Osteoblast (primary cell): ENCODE measurements around the gene ISCA1. TPM values are rescaled to one million over a fixed set of nuclear protein-coding genes. Genes with fewer than 3 reads are reported as not detected.
A peak's percentile ranks its signal among the peaks of the same experiment; 100 is the strongest.
"Not testable (repeated sequence)": the region's sequence is repeated elsewhere in the genome, so short reads cannot be mapped to it uniquely, and the experiment has no call there.

Source experiments
- DNase-seq: peaks from one replicate; pipeline ENCODE4 v3.0.0; 2011; ENCODE audit warnings: low spot score, mixed read lengths; ENCODE audit not compliant: insufficient read length; ENCODE audit errors: missing footprints
- H2AFZ ChIP-seq: 2 replicates; pipeline ENCODE4 v1.6.0; 2011; ENCODE audit warnings: mild to moderate bottlenecking, low read length
- H3K27ac ChIP-seq: 2 replicates; pipeline ENCODE4 v1.5.1; 2011; ENCODE audit warnings: mild to moderate bottlenecking, low read depth, low read length, moderate library complexity
- H3K27me3 ChIP-seq: 2 replicates; pipeline ENCODE4 v1.6.0; 2012; ENCODE audit warnings: mild to moderate bottlenecking, control low read depth, inconsistent platforms, low read length, moderate library complexity; ENCODE audit not compliant: insufficient read depth
- H3K36me3 ChIP-seq: 2 replicates; pipeline ENCODE4 v1.5.1; 2011; ENCODE audit warnings: mild to moderate bottlenecking, low read length, control low read depth, moderate library complexity; ENCODE audit not compliant: insufficient read depth
- H3K4me1 ChIP-seq: 2 replicates; pipeline ENCODE4 v1.5.1; 2011; ENCODE audit warnings: mild to moderate bottlenecking, low read length, control low read depth, moderate library complexity; ENCODE audit not compliant: insufficient read depth
- H3K4me2 ChIP-seq: 2 replicates; pipeline ENCODE4 v1.6.0; 2011; ENCODE audit warnings: mild to moderate bottlenecking, low read length; ENCODE audit not compliant: insufficient read depth
- H3K4me3 ChIP-seq: fragments of 200-600 bp; sonication (generic); 3 replicates; pipeline ENCODE4 v1.5.1; 2012; ENCODE audit warnings: mild to moderate bottlenecking, low read length, inconsistent platforms; ENCODE audit not compliant: insufficient read depth
- H3K79me2 ChIP-seq: 2 replicates; pipeline ENCODE4 v1.6.0; 2012; ENCODE audit warnings: mild to moderate bottlenecking, low read length, control low read depth, inconsistent platforms; ENCODE audit not compliant: insufficient read depth
- H3K9me3 ChIP-seq: 2 replicates; pipeline ENCODE4 v1.5.1; 2011; ENCODE audit warnings: low read depth, low read length, control low read depth
- H4K20me1 ChIP-seq: 2 replicates; pipeline ENCODE4 v1.6.0; 2012; ENCODE audit warnings: mild to moderate bottlenecking, low read length, control low read depth; ENCODE audit not compliant: insufficient read depth
- CTCF ChIP-seq: IDR thresholded peaks from 2 replicates; pipeline ENCODE4 v1.5.1; 2011; ENCODE audit warnings: mild to moderate bottlenecking, low read depth, low read length, moderate library complexity; ENCODE audit errors: extremely low read depth
- total RNA-seq: library from RNA; depleted of rRNA; stranded (reverse); fragments of >200 nt; gene quantifications from 2 replicates; pipeline ENCODE4 v1.2.3, GENCODE V29; 2012

Gene ISCA1
- total RNA-seq, 1 donor, result 34.7 TPM

- no peaks in the 10 kb centered on the region for H3K9me3 ChIP-seq
- H3K27me3 ChIP-seq, result no peaks in the 10 kb centered on the region
- DNase-seq, result no peak
- H4K20me1 ChIP-seq, result no peaks in the 10 kb centered on the region
- TF ChIP-seq CTCF, result no peak
- peaks cover 10% of the 10 kb centered on the region for H3K4me1 ChIP-seq
- peaks cover 73% of the 10 kb centered on the region for H3K36me3 ChIP-seq
- no peak overlapping the region for H3K27ac ChIP-seq
- no peaks in the 10 kb centered on the region for H3K79me2 ChIP-seq
- H2AFZ ChIP-seq, result no peak overlapping the region
- H3K4me2 ChIP-seq, result no peak overlapping the region
- H3K4me3 ChIP-seq, result no peak overlapping the region
Measured at GRCh38 chr9:86300701-86301100, 18.4 kb upstream of the ISCA1 start.

- no peaks in the 10 kb centered on the region for H3K9me3 ChIP-seq
- H3K27me3 ChIP-seq, result no peaks in the 10 kb centered on the region
- no peak for DNase-seq
- no peaks in the 10 kb centered on the region for H3K79me2 ChIP-seq
- peaks cover 10% of the 10 kb centered on the region for H3K4me1 ChIP-seq
- H2AFZ ChIP-seq, result no peak overlapping the region
- TF ChIP-seq CTCF, result no peak
- peaks cover 72% of the 10 kb centered on the region for H3K36me3 ChIP-seq
- peak overlapping the region; percentile 75 for H3K4me2 ChIP-seq
- peak overlapping the region; percentile 49 for H3K4me3 ChIP-seq
- H4K20me1 ChIP-seq, result no peaks in the 10 kb centered on the region
- H3K27ac ChIP-seq, result peak overlapping the region; percentile 30
Measured at GRCh38 chr9:86298873-86299272, 16.5 kb upstream of the ISCA1 start.

GRCh38 chr9:86290341-86290740 lies 8.0 kb upstream of the ISCA1 start:
- not testable (repeated sequence) for H3K4me3 ChIP-seq, H3K4me1 ChIP-seq, DNase-seq, H3K79me2 ChIP-seq, H2AFZ ChIP-seq, H3K9me3 ChIP-seq, H3K4me2 ChIP-seq, H4K20me1 ChIP-seq, H3K27me3 ChIP-seq, H3K27ac ChIP-seq
- peaks cover 28% of the 10 kb centered on the region for H3K36me3 ChIP-seq

GRCh38 chr9:86288499-86289198 lies 6.3 kb upstream of the ISCA1 start:
- DNase-seq, result no peak
- no peak overlapping the region for H3K27ac ChIP-seq
- H3K36me3 ChIP-seq, result peaks cover 27% of the 10 kb centered on the region
- no peaks in the 10 kb centered on the region for H3K4me1 ChIP-seq
- H4K20me1 ChIP-seq, result no peaks in the 10 kb centered on the region
- no peaks in the 10 kb centered on the region for H3K79me2 ChIP-seq
- no peak overlapping the region for H3K4me3 ChIP-seq
- no peak overlapping the region for H2AFZ ChIP-seq
- no peak overlapping the region for H3K4me2 ChIP-seq
- no peaks in the 10 kb centered on the region for H3K27me3 ChIP-seq
- TF ChIP-seq CTCF, result no peak
- no peaks in the 10 kb centered on the region for H3K9me3 ChIP-seq
